ENCODE measurements around the gene PSMA5.
"Not testable (repeated sequence)": the region's sequence is repeated elsewhere in the genome, so short reads cannot be mapped to it uniquely, and the experiment has no call there.

The PSMA5 gene

GRCh38 chr1:109468061-109468460, 41.8 kb upstream of the PSMA5 start:
- TF ChIP-seq, protein P1, sequence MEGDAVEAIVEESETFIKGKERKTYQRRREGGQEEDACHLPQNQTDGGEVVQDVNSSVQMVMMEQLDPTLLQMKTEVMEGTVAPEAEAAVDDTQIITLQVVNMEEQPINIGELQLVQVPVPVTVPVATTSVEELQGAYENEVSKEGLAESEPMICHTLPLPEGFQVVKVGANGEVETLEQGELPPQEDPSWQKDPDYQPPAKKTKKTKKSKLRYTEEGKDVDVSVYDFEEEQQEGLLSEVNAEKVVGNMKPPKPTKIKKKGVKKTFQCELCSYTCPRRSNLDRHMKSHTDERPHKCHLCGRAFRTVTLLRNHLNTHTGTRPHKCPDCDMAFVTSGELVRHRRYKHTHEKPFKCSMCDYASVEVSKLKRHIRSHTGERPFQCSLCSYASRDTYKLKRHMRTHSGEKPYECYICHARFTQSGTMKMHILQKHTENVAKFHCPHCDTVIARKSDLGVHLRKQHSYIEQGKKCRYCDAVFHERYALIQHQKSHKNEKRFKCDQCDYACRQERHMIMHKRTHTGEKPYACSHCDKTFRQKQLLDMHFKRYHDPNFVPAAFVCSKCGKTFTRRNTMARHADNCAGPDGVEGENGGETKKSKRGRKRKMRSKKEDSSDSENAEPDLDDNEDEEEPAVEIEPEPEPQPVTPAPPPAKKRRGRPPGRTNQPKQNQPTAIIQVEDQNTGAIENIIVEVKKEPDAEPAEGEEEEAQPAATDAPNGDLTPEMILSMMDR (IDR thresholded peaks at IDR 0.05; ENCODE audit: insufficient read depth, missing control alignments), result no peak
- DNase-seq (ENCODE audit: insufficient read length, low spot score) (no peak), FAIRE-seq (no peak)

- no peak for FAIRE-seq
- DNase-seq (ENCODE audit: insufficient read length, low spot score), result no peak
- TF ChIP-seq, protein P1 (IDR thresholded peaks at IDR 0.05; ENCODE audit: insufficient read depth, missing control alignments), result no peak
These were observed 41.1 kb upstream of the PSMA5 start for GRCh38 chr1:109467301-109467777.

GRCh38 chr1:109466452-109467300, 40.4 kb upstream of the PSMA5 start, which contains the start of gene SYPL2:
Gene SYPL2, plus strand, starts transcription at chr1:109466546. Its CDS starts 298 bp downstream, at chr1:109466844.
- DNase-seq (ENCODE audit: insufficient read length, low spot score) (no peak), FAIRE-seq (no peak)
- TF ChIP-seq, protein P1 (IDR thresholded peaks at IDR 0.05; ENCODE audit: insufficient read depth, missing control alignments), result no peak

DNA sequence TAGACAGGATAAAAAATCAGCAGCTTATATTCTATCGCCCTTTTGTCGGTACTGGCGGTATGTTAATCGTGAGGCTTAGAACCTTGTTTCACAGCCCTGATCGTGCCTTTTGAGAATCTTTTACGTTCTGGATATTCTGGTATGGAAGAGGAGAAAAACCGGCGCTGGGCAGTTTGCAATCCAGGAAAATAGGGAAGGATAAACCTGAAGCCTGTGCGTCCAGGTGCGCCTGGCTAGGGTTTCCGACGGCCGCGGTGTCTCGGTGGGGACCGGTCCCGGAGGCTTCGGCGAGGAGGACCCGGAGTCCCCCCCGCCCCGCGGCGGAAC, 39.8 kb upstream of the PSMA5 start:
- DNase-seq (ENCODE audit: insufficient read length, low spot score) (no peak), FAIRE-seq (no peak)
- TF ChIP-seq, protein P1 (IDR thresholded peaks at IDR 0.05; ENCODE audit: insufficient read depth, missing control alignments), result no peak

GRCh38 chr1:109457819-109458218, 31.6 kb upstream of the PSMA5 start:
- DNase-seq (ENCODE audit: insufficient read length, low spot score) (no peak), FAIRE-seq (no peak)
- TF ChIP-seq, protein P1 (IDR thresholded peaks at IDR 0.05; ENCODE audit: insufficient read depth, missing control alignments), result no peak

DNA sequence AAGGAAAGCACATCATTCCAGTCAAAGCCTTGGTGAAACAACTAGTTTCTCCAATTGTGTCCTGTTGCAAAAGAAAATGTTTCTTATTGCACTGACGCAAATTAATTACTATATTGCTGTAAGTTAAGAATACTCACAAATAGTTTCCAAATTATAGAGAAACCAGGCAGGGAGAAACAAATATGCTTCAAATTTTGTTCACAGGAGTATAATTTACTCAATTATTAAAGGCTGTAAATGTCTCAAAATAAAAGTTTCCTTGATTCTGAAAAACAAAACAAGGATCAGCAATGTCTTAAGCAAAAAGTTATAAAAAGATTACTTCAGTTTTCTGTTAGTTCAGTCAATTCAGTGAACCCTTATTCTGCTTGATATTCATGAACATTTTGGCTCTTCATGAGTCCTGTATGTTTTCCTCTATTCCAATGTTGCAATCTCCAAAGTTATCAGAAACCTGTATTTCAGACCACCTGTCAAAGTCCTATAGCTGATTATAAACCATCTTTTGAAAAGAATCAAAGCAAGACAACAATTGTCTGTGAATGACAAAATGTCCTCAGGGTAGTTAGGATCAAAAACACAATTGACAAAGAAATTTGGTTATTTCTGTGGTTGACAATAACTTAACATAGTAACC, 28.4 kb upstream of the PSMA5 start:
- DNase-seq (ENCODE audit: insufficient read length, low spot score), result no peak
- no peak for FAIRE-seq
- TF ChIP-seq, protein P1 (IDR thresholded peaks at IDR 0.05; ENCODE audit: insufficient read depth, missing control alignments), result no peak

DNA sequence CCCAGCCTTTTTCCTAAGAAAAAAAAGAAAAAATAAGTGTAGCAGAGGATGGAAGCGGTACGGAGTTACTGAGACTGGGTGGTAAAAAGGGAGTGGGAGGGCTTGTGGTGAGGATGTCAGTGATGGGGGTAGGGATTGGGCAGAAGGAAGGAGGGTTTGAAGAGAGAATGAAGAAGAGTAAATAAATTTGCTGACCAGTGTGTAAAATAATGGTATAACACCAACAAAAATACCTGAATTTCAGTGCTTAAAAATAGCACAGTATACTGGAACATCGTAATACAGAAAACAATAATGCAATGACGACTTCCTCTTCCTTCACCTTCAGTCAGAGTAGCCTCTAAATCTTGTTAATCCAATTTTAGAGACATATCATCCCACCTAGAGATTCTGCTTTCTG, 21.3 kb upstream of the PSMA5 start:
- FAIRE-seq (no peak), DNase-seq (ENCODE audit: insufficient read length, low spot score) (no peak)
- TF ChIP-seq, protein P1 (IDR thresholded peaks at IDR 0.05; ENCODE audit: insufficient read depth, missing control alignments), result no peak

GRCh38 chr1:109445949-109446695, 19.9 kb upstream of the PSMA5 start:
- not testable (repeated sequence) for DNase-seq (ENCODE audit: insufficient read length, low spot score); FAIRE-seq
